Common myeloid progenitor, CD34-positive (primary cell): ENCODE measurements around the gene CSNK1G1.
A peak's percentile ranks its signal among the peaks of the same experiment; 100 is the strongest.
"Not testable (repeated sequence)": the region's sequence is repeated elsewhere in the genome, so short reads cannot be mapped to it uniquely, and the experiment has no call there.

Experiments
- CTCF ChIA-PET: fragments of 350-600 bp; sonication (Branson Sonifier 250); formaldehyde crosslinking; loops from one replicate; lab custom pipeline; 2021; ENCODE audit warnings: antibody characterized with exemption; lab: Charles Lee
- POLR2A ChIA-PET: fragments of 350-600 bp; sonication (Branson Sonifier 250); formaldehyde crosslinking; loops from one replicate; lab custom pipeline; 2021; ENCODE audit warnings: antibody characterized with exemption; lab: Charles Lee
- DNase-seq, 3 donors: peaks; one replicate each; pipeline versions ENCODE4 v3.0.0 to v3.0.0-alpha.2; 2013
- H3K27ac ChIP-seq, 2 experiments: 1 replicate in 1 of 2; 2 replicates in 1 of 2; pipeline ENCODE4 v1.7.0; 2013; ENCODE audit warnings: inconsistent platforms in 2 of 2, low read length in 2 of 2, mild to moderate bottlenecking in 2 of 2, low read depth in 1 of 2, moderate library complexity in 1 of 2; ENCODE audit not compliant: severe bottlenecking in 2 of 2, insufficient read depth in 1 of 2, poor library complexity in 1 of 2
- H3K27me3 ChIP-seq, 5 experiments: replicated peaks in 2 of 5; 1 replicate in 3 of 5; 2 replicates in 2 of 5; pipeline versions ENCODE4 v1.6.1 to v1.7.0; 2013; ENCODE audit warnings: low read length in 4 of 5, mild to moderate bottlenecking in 2 of 5, moderate library complexity in 2 of 5, inconsistent platforms in 1 of 5; ENCODE audit not compliant: insufficient read depth in 5 of 5, control insufficient read depth in 4 of 5
- H3K36me3 ChIP-seq, 4 experiments: 1 replicate in 2 of 4; 2 replicates in 2 of 4; pipeline versions ENCODE4 v1.6.1 to v1.7.0; 2013; ENCODE audit warnings: low read length in 3 of 4, control low read depth in 1 of 4, mild to moderate bottlenecking in 1 of 4; ENCODE audit not compliant: control insufficient read depth in 4 of 4, insufficient read depth in 4 of 4
- H3K4me1 ChIP-seq, 4 experiments: 1 replicate in 3 of 4; 2 replicates in 1 of 4; pipeline versions ENCODE4 v1.6.1 to v1.7.1; 2013; ENCODE audit warnings: low read length in 3 of 4, mild to moderate bottlenecking in 3 of 4, control low read depth in 1 of 4, inconsistent platforms in 1 of 4, moderate library complexity in 1 of 4; ENCODE audit not compliant: control insufficient read depth in 4 of 4, insufficient read depth in 4 of 4; ENCODE audit errors: control extremely low read depth in 1 of 4
- H3K4me3 ChIP-seq, 7 experiments: 1 replicate in 4 of 7; 2 replicates in 3 of 7; pipeline versions ENCODE4 v1.5.1 to v1.7.0; 2013; ENCODE audit warnings: mild to moderate bottlenecking in 7 of 7, low read length in 6 of 7, moderate library complexity in 6 of 7, inconsistent platforms in 2 of 7, low read depth in 2 of 7, control low read depth in 1 of 7; ENCODE audit not compliant: insufficient read depth in 4 of 7, control insufficient read depth in 1 of 7; ENCODE audit errors: extremely low read depth in 1 of 7
- H3K9me3 ChIP-seq, 5 experiments: 1 replicate in 4 of 5; 2 replicates in 1 of 5; pipeline versions ENCODE4 v1.6.1 to v1.7.1; 2013; ENCODE audit warnings: low read length in 4 of 5, mild to moderate bottlenecking in 2 of 5, inconsistent platforms in 1 of 5, low read depth in 1 of 5, moderate library complexity in 1 of 5; ENCODE audit not compliant: control insufficient read depth in 4 of 5, insufficient read depth in 2 of 5; ENCODE audit errors: control extremely low read depth in 1 of 5
- WGBS: methylation state at CpG from one replicate; pipeline ENCODE4 v1.1.5; 2013; ENCODE audit not compliant: insufficient coverage; 5-methylcytosine and 5-hydroxymethylcytosine counted together

CSNK1G1 gene

DNA sequence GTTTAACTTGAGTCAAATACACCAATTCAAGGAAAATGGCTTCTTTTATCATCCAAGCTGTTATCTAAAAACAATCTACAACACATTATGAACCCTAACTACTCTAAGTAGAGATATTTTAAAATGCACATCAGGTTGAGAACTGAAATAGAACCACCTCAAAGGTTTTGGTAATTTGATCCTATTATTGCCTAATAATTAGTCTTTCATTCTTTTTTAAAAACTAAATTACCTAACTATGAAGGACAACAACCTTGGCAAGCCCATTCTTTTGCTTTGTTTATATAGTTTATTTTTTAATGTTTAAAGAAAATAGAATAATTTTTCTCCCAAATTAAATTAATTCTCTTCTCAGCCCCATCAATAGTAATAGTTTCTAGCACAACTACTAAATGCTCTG lies 132.1 kb downstream of the CSNK1G1 start:
- peaks cover 0 to 12% (median 5%) of the 10 kb centered on the region in 5 experiments for H3K9me3 ChIP-seq
- H3K4me1 ChIP-seq = no peaks in the 10 kb centered on the region
- no peak for DNase-seq
- peaks cover 0 to 6% (median 2%) of the 10 kb centered on the region in 4 experiments for H3K36me3 ChIP-seq
- ChIA-PET POLR2A (no interaction called here), CTCF (interaction anchor here (1.3 kb wide), 1 partner anchor 10 kb away, joined by 3 read pairs; no protein-coding TSS in a partner anchor)
- no peak overlapping the region for H3K27ac ChIP-seq
- H3K4me3 ChIP-seq = no peak overlapping the region
- H3K27me3 ChIP-seq = no peaks in the 10 kb centered on the region

DNA sequence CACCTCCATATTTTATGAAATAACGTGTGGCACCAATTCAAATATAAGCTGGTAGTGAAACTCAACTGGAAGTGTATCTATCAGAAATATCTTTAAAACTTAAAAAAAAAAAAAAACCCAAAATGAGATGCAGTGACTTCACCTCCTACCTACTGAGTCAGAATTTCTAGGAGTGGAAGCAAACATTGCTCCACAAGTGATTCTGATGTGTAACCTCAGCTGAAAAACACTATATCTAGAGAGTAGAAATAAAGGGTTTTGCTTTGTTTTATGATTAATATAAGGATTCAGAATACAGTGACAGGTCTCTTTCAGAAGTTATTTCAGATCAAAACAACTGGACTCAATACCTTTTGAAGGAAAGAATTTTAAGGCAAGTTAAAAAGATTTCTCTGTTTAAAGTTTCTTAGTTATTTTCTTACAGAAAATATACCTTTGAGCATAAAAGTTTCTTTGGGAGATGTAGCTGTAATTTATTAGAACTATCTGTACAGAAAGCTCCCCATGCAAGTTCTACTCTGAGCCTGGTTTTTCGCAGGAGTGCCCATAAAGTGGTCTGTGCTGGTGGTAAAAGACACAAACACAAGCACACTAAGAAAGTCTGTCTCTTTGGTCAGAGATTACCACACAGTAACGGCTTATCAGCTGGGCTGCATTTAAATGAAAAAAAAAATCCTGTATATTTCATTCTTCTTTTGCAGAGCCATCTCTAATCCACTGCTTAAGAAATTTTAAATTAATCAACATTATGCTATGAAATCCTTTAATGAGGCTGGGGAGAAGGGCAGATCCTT lies 133.2 kb downstream of the CSNK1G1 start:
- Histone ChIP-seq H3K9me3 (peaks cover 0 to 12% (median 5%) of the 10 kb centered on the region in 5 experiments), H3K27ac (no peak overlapping the region), H3K4me3 (no peak overlapping the region), H3K27me3 (no peaks in the 10 kb centered on the region), H3K4me1 (no peaks in the 10 kb centered on the region), H3K36me3 (peaks cover 0 to 6% (median 2%) of the 10 kb centered on the region in 4 experiments)
- DNase-seq = peak in 1 of 3 donors; percentile 30
- WGBS = 94% methylated on average over 2 of the region's 3 CpGs
- ChIA-PET CTCF (interaction anchor here (0.7 kb wide), 1 partner anchor 54 kb away, joined by 3 read pairs; no protein-coding TSS in a partner anchor), POLR2A (interaction anchor here (0.6 kb wide), 1 partner anchor 9 kb away, joined by 3 read pairs; no protein-coding TSS in a partner anchor)

DNA sequence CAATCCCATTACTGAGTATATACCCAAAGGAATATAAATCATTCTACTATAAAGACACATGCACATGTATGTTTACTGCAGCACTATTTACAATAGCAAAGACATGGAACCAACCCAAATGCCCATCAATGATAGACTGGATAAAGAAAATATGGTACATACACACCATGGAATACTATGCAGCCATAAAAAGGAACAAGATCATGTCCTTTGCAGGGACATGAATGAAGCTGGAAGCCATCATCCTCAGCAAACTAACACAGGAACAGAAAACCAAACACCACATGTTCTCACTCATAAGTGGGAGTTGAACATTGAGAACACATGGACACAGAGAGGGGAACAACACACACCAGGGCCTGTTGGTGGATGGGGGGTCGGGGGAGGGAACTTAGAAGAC lies 134.1 kb downstream of the CSNK1G1 start:
- H3K4me1 ChIP-seq, H3K27me3 ChIP-seq, POLR2A ChIA-PET, H3K4me3 ChIP-seq, H3K36me3 ChIP-seq, H3K27ac ChIP-seq, DNase-seq: not testable (repeated sequence)
- WGBS = 100% methylated on average over 1 of the region's 1 CpG
- CTCF ChIA-PET = interaction anchor here (0.7 kb wide), 1 partner anchor 53 kb away, joined by 3 read pairs; no protein-coding TSS in a partner anchor
- peaks cover 0 to 12% (median 5%) of the 10 kb centered on the region in 5 experiments for H3K9me3 ChIP-seq

DNA sequence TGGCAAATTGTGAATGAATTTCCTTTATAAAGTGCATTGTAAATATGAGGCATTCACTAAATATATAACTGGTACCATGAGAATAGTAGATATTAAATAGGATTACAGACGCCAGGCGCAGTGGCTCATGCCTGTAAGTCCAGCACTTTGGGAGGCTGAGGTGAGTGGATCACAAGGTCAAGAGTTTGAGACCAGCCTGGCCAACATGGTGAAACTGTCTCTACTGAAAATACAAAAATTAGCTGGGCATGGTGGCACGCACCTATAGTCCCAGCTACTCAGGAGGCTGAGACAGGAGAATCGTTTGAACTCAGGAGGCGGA lies 138.6 kb downstream of the CSNK1G1 start:
- DNase-seq, H3K27ac ChIP-seq, H3K27me3 ChIP-seq, H3K4me3 ChIP-seq, H3K9me3 ChIP-seq: not testable (repeated sequence)
- POLR2A ChIA-PET = interaction anchor here (0.7 kb wide), 1 partner anchor 301 kb away, joined by 5 read pairs; no protein-coding TSS in a partner anchor
- Histone ChIP-seq H3K4me1 (peaks cover 0 to 13% (median 0%) of the 10 kb centered on the region in 4 experiments), H3K36me3 (peaks cover 2 to 13% (median 11%) of the 10 kb centered on the region in 4 experiments)
- CTCF ChIA-PET = interaction anchor here (0.6 to 1.2 kb wide), 3 partner anchors 14 to 476 kb away, joined by 3 to 4 read pairs (median 3); no protein-coding TSS in a partner anchor
- WGBS = 100% methylated on average over 3 of the region's 5 CpGs

DNA sequence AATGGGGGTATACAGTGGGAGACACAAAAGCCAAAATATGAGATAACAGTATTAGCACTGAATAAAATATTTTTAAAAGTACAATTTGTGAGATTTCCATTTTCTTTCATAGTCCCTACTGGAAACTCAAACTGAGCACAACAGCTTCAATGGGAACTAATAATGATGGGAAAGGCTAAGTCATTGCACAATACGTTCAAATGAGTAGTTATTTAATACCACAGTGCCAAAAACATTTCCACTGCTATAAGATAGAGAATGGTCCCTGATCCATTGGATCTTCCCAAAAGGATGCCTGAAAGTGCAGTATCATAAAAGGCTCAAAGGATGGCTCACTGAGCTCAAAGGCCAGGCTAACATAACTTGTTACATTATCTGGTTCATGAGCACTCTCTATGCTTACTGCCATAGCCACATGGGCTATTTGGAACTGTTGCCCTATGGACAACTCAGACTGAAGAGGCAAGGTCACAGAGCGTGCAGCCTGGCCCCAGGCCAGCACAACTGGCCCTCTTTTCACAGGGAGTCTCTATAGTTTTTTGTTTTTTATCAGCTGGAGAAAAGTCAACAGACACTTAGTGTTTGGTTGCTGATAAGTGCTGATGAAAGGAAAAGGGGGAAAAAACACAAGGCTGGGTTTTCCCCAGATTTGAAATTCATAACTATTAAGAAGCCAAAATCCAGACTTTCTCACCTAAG lies 139.1 kb downstream of the CSNK1G1 start:
- H3K4me1 ChIP-seq = peaks cover 0 to 13% (median 0%) of the 10 kb centered on the region in 4 experiments
- H3K27ac ChIP-seq = no peak overlapping the region
- ChIA-PET POLR2A (no interaction called here), CTCF (interaction anchor here (0.6 to 1.0 kb wide), 2 partner anchors 16 to 476 kb away, joined by 3 to 4 read pairs; no protein-coding TSS in a partner anchor)
- no peak overlapping the region for H3K4me3 ChIP-seq
- 79% methylated on average over 1 of the region's 2 CpGs for WGBS
- peaks cover 2 to 14% (median 13%) of the 10 kb centered on the region in 4 experiments for H3K36me3 ChIP-seq
- H3K27me3 ChIP-seq = no peaks in the 10 kb centered on the region
- H3K9me3 ChIP-seq = no peaks in the 10 kb centered on the region
- DNase-seq = no peak

DNA sequence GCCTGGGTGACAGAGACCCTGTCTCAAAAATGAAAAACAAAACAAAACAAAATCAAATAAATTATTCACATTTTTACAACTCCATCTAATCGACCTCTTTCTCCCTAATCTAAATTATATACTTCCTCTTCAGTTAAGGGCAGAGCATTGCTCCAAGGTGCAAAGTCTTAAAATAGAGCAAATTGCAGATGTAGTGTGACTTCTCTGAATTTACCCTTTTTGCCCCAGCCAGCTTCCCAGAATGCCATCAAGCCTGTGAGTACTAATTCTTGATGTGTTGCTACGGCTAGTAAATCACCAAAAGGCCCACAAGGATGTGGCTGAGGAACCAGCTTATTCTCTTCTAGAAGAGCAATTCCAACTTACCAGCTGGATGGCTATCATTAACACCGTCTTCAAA lies 139.8 kb downstream of the CSNK1G1 start:
- POLR2A ChIA-PET = no interaction called here

More for the DNA sequence above, 139.8 kb downstream of the CSNK1G1 start:
- H3K27ac ChIP-seq = no peak overlapping the region
- DNase-seq = no peak
- H3K27me3 ChIP-seq = no peaks in the 10 kb centered on the region
- H3K4me1 ChIP-seq = peaks cover 0 to 13% (median 0%) of the 10 kb centered on the region in 4 experiments
- H3K4me3 ChIP-seq = no peak overlapping the region
- WGBS = 58% methylated on average over 2 of the region's 3 CpGs
- peaks cover 2 to 16% (median 13%) of the 10 kb centered on the region in 4 experiments for H3K36me3 ChIP-seq
- CTCF ChIA-PET = interaction anchor here (1.0 to 1.3 kb wide), 2 partner anchors 17 to 95 kb away, joined by 4 read pairs; no protein-coding TSS in a partner anchor
- H3K9me3 ChIP-seq = no peaks in the 10 kb centered on the region
